DOHH2 (cell line): ENCODE measurements around the gene TMEM255B.

Experiments used
- H3F3A ChIP-seq: fragments of 200-600 bp; sonication (generic), shearing (Covaris generic); 2 replicates; pipeline ENCODE4 v1.6.0; 2016; ENCODE audit warnings: antibody characterized with exemption, mild to moderate bottlenecking; ENCODE audit not compliant: control insufficient read depth, insufficient read depth
- H3K27ac ChIP-seq: fragments of 200-600 bp; sonication (generic); 2 replicates; pipeline ENCODE4 v1.5.1; 2014; ENCODE audit warnings: low read depth, mild to moderate bottlenecking, low read length, moderate library complexity
- H3K27me3 ChIP-seq: fragments of 200-600 bp; sonication (generic); 2 replicates; pipeline ENCODE4 v1.6.1; 2014; ENCODE audit warnings: mild to moderate bottlenecking, low read length, mixed read lengths; ENCODE audit not compliant: control insufficient read depth
- H3K36me3 ChIP-seq: fragments of 200-600 bp; sonication (generic); 2 replicates; pipeline ENCODE4 v1.6.1; 2014; ENCODE audit warnings: mild to moderate bottlenecking, low read length, moderate library complexity, mixed read lengths; ENCODE audit not compliant: control insufficient read depth
- H3K4me1 ChIP-seq: fragments of 200-600 bp; sonication (generic); 2 replicates; pipeline ENCODE4 v1.6.1; 2014; ENCODE audit warnings: mild to moderate bottlenecking, low read length, mixed read lengths; ENCODE audit not compliant: control insufficient read depth
- H3K4me2 ChIP-seq: fragments of 200-600 bp; sonication (generic); 2 replicates; pipeline ENCODE4 v1.6.0; 2014; ENCODE audit warnings: mild to moderate bottlenecking, low read length, moderate library complexity
- H3K4me3 ChIP-seq: fragments of 200-600 bp; sonication (generic); 2 replicates; pipeline ENCODE4 v1.5.1; 2014; ENCODE audit warnings: mild to moderate bottlenecking, low read length, mixed read lengths
- H3K79me2 ChIP-seq: fragments of 200-600 bp; sonication (generic); 2 replicates; pipeline ENCODE4 v1.6.1; 2014; ENCODE audit warnings: mild to moderate bottlenecking, low read length, mixed read lengths; ENCODE audit not compliant: control insufficient read depth
- H3K9me2 ChIP-seq: fragments of 200-600 bp; sonication (generic); replicated peaks from 2 replicates; pipeline ENCODE4 v1.6.1; 2014; ENCODE audit warnings: mild to moderate bottlenecking, low read length, mixed read lengths; ENCODE audit not compliant: control insufficient read depth
- H3K9me3 ChIP-seq: fragments of 200-600 bp; sonication (generic); 2 replicates; pipeline ENCODE4 v1.6.1; 2014; ENCODE audit warnings: antibody characterized with exemption, low read length, mixed read lengths; ENCODE audit not compliant: control insufficient read depth, insufficient read depth
- H4K20me1 ChIP-seq: fragments of 200-600 bp; sonication (generic); 2 replicates; pipeline ENCODE4 v1.6.0; 2014; ENCODE audit warnings: low read depth, mild to moderate bottlenecking, antibody characterized with exemption, low read length, moderate library complexity; ENCODE audit not compliant: control insufficient read depth, insufficient read depth
- EZH2phosphoT487 ChIP-seq: fragments of 200-600 bp; sonication (generic); IDR thresholded peaks from 2 replicates; pipeline ENCODE4 v1.6.1; 2017; ENCODE audit warnings: borderline replicate concordance, mild to moderate bottlenecking, antibody characterized with exemption, low read length, moderate library complexity, mixed read lengths
- TF ChIP-seq, protein P1 (sequence below): fragments of 200-600 bp; sonication (generic); IDR thresholded peaks from one replicate; pipeline ENCODE4 v1.5.1; 2014; ENCODE audit warnings: antibody characterized with exemption, mild to moderate bottlenecking, low read depth, low read length; ENCODE audit not compliant: poor library complexity, severe bottlenecking

Gene TMEM255B

DNA sequence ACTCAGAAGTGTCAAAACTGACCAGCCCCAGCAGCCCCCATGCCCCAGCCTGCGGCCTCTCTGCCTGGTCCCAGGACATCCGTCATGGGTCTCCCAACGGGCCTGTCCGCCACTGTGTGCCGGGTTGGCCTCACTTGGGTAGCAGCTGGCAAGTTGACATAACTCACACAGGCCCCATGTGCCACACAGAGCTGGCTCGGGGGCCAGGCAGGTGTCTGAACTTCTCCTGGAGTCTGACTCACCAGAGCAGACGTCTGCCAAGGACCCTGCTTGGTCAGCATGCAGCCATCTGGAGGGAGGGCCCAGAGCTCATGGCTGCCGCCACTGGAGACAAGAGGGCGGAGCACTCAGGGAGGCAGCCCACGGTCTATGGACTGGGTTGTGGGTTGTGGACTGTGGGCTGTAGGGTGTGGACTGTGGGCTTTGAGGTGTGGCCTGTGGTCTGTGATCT, 32.0 kb upstream of the TMEM255B start:
- Histone ChIP-seq H3K4me3 (no peak overlapping the region), H3K27ac (no peak overlapping the region), H3K9me3 (peaks cover 23% of the 10 kb centered on the region; the same call in 1 of the 2 replicates), H3K4me1 (no peaks in the 10 kb centered on the region), H3K27me3 (no peaks in the 10 kb centered on the region), H3F3A (no peaks in the 10 kb centered on the region), H3K4me2 (no peak overlapping the region), H3K36me3 (no peaks in the 10 kb centered on the region), H4K20me1 (no peaks in the 10 kb centered on the region), H3K9me2 (no peaks in the 10 kb centered on the region), H3K79me2 (no peaks in the 10 kb centered on the region)
- no peak for TF ChIP-seq EZH2phosphoT487
- TF ChIP-seq, protein P1, sequence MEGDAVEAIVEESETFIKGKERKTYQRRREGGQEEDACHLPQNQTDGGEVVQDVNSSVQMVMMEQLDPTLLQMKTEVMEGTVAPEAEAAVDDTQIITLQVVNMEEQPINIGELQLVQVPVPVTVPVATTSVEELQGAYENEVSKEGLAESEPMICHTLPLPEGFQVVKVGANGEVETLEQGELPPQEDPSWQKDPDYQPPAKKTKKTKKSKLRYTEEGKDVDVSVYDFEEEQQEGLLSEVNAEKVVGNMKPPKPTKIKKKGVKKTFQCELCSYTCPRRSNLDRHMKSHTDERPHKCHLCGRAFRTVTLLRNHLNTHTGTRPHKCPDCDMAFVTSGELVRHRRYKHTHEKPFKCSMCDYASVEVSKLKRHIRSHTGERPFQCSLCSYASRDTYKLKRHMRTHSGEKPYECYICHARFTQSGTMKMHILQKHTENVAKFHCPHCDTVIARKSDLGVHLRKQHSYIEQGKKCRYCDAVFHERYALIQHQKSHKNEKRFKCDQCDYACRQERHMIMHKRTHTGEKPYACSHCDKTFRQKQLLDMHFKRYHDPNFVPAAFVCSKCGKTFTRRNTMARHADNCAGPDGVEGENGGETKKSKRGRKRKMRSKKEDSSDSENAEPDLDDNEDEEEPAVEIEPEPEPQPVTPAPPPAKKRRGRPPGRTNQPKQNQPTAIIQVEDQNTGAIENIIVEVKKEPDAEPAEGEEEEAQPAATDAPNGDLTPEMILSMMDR, result no peak

DNA sequence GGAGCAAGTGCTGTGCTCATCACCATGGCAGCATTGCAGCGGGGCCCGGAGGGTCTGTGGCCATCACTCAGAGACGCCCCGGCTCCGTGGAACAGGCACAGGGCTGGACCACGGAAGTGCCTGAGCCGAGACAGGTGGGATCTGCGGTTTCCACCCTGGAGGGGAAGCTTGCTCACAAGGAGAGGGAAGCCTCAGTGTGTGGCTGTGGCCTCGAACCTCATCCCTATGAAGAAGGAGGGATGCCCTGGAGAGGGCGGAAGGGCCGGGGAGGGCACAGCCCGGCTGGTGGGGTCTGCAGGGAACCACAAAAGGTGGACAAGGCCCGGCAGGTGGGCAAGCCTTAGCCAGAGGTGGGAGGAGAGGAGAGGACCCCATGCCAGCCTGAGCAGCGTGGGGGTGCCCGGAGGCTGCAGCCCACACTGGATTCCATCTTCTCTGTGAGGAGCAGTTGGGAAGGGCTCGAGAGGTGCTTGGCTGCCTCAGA, 30.4 kb upstream of the TMEM255B start:
- no peak for TF ChIP-seq EZH2phosphoT487
- TF ChIP-seq, protein P1, result no peak
- H3K4me2 ChIP-seq, result no peak overlapping the region
- H3K4me1 ChIP-seq, result no peaks in the 10 kb centered on the region
- no peaks in the 10 kb centered on the region for H3K79me2 ChIP-seq
- no peak overlapping the region for H3K27ac ChIP-seq
- no peaks in the 10 kb centered on the region for H3K36me3 ChIP-seq
- H3F3A ChIP-seq, result 0 out of 2 replicates have a peak, but pooled peaks cover 5% of the 10 kb centered on the region
- H3K9me2 ChIP-seq, result no peaks in the 10 kb centered on the region
- no peaks in the 10 kb centered on the region for H4K20me1 ChIP-seq
- H3K27me3 ChIP-seq, result no peaks in the 10 kb centered on the region
- no peak overlapping the region for H3K4me3 ChIP-seq
- H3K9me3 ChIP-seq, result peaks cover 38% of the 10 kb centered on the region; the same call in 1 of the 2 replicates

DNA sequence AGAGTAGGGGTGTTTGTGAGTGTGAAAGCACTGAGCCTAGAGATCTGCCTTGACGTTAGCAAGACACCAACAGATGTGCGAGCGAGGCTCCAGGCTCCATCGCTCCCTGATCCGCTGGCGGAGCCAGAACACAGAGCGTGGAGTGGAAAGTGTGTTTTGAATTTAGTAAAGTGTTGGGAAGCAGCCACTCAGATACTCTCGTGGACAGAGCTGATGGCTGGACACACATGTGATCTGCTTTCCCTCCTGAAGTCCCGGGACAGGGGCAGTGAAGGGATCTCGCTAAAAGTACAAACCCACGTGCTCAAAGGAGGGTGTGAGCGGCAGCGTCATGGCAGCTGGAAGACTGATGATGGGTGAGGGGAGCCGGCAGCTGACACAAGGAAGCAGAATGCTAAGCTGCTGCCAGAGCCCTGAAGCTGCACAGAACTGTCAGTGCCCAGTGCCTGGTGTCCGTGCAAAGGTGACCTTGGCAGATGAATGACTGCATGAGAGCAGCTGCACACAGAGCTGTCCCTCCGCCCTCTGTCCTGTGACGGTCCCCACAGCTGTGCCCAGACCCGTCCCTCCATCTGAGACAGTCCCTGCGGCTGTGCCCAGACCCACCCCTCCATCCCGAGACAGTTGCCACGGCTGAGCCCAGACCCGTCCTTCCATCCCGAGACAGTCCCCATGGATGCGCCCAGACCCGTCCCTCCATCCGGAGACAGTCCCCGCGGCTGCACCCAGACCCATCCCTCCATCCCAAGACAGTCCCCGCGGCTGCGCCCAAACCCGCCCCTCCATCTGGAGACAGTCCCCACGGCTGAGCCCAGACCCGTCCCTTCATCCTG, 29.6 kb upstream of the TMEM255B start:
- no peaks in the 10 kb centered on the region for H3K36me3 ChIP-seq
- H3K27me3 ChIP-seq, result no peaks in the 10 kb centered on the region
- no peak overlapping the region for H3K4me3 ChIP-seq
- H4K20me1 ChIP-seq, result no peaks in the 10 kb centered on the region
- no peaks in the 10 kb centered on the region for H3K4me1 ChIP-seq
- H3K9me2 ChIP-seq, result no peaks in the 10 kb centered on the region
- peaks cover 43% of the 10 kb centered on the region; the same call in 1 of the 2 replicates for H3K9me3 ChIP-seq
- 0 out of 2 replicates have a peak, but pooled peaks cover 10% of the 10 kb centered on the region for H3F3A ChIP-seq
- H3K79me2 ChIP-seq, result no peaks in the 10 kb centered on the region
- TF ChIP-seq EZH2phosphoT487, result no peak
- H3K4me2 ChIP-seq, result no peak overlapping the region
- H3K27ac ChIP-seq, result no peak overlapping the region

DNA sequence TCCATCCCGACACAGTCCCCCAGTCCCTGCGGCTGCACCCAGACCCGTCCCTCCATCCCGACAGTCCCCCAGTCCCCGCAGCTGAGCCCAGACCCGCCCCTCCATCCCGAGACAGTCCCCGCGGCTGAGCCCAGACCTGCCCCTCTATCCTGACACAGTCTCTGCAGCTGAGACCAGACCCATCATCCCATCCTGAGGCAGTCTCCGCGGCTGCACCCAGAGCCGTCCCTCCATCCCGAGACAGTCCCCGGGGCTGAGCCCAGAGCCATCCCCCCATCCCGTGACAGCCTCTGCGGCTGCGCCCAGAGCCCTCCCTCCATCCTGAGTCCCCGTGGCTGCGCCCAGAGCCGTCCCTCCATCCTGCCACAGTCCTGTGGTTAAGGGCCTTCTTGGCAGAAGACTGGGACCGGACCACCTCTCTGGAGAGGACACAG, 28.8 kb upstream of the TMEM255B start:
- no peaks in the 10 kb centered on the region for H3K79me2 ChIP-seq
- H3K9me2 ChIP-seq, result no peaks in the 10 kb centered on the region
- H3K27me3 ChIP-seq, result no peaks in the 10 kb centered on the region
- no peaks in the 10 kb centered on the region for H3K36me3 ChIP-seq
- TF ChIP-seq, protein P1, result no peak
- no peak for TF ChIP-seq EZH2phosphoT487
- H3K4me1 ChIP-seq, result no peaks in the 10 kb centered on the region
- no peak overlapping the region for H3K4me3 ChIP-seq
- H3F3A ChIP-seq, result 0 out of 2 replicates have a peak, but pooled peaks cover 10% of the 10 kb centered on the region
- H3K4me2 ChIP-seq, result no peak overlapping the region
- no peak overlapping the region for H3K27ac ChIP-seq
- peaks cover 52% of the 10 kb centered on the region; the same call in 1 of the 2 replicates for H3K9me3 ChIP-seq
- no peaks in the 10 kb centered on the region for H4K20me1 ChIP-seq
